H1 (cell line): ENCODE results near the gene SPATA31C2. TPM values are rescaled to one million over a fixed set of nuclear protein-coding genes. Genes with fewer than 3 reads are reported as not detected.

Experiments
- CTBP2 ChIP-seq: IDR thresholded peaks from 2 replicates; pipeline ENCODE4 v1.7.0; 2011; ENCODE audit warnings: borderline replicate concordance, mild to moderate bottlenecking, moderate library complexity, mixed read lengths, low read length; ENCODE audit not compliant: insufficient read depth, insufficient read length
- HDAC6 ChIP-seq: IDR thresholded peaks from one replicate; pipeline ENCODE4 v1.7.1; 2012; ENCODE audit warnings: low read depth, mild to moderate bottlenecking, inconsistent platforms, low read length, moderate library complexity
- polyA plus RNA-seq, 7 experiments: library from polyadenylated mRNA; depleted of rRNA in 3 of 7; stranded (reverse) in 5 of 7; unstranded in 2 of 7; fragments of >200 nt in 5 of 7; fragments of 200-250 nt in 2 of 7; gene quantifications; 1 replicate in 5 of 7; 2 replicates in 1 of 7; 4 replicates in 1 of 7; pipeline versions ENCODE4 v1.2.1 to v1.2.3, GENCODE V29; 2011 to 2013; ENCODE audit warnings: missing spikeins in 2 of 7, mixed read lengths in 2 of 7
- total RNA-seq: library from RNA; stranded (reverse); fragmentation: NEBNext Ultra II Directional; extraction: Animal tissue kit (Norgen Biotek cat#: 25700); gene quantifications from 2 replicates; pipeline ENCODE4 v1.2.1, GENCODE V29; 2021
- TF ChIP-seq, protein P1 (sequence below): IDR thresholded peaks from 2 replicates; pipeline ENCODE4 v1.6.1; 2011; ENCODE audit warnings: low read length, improper control_type of control experiment
- TF ChIP-seq, protein P2 (sequence below): IDR thresholded peaks from 2 replicates; pipeline ENCODE4 v1.6.1; 2012; ENCODE audit warnings: inconsistent platforms

The SPATA31C2 gene
- total and polyA plus RNA-seq, 2 of the 8 experiments (the other 6 are each of a cell fraction or from before 2014, with no cell fraction given) = 0.17 to 0.20 TPM

DNA sequence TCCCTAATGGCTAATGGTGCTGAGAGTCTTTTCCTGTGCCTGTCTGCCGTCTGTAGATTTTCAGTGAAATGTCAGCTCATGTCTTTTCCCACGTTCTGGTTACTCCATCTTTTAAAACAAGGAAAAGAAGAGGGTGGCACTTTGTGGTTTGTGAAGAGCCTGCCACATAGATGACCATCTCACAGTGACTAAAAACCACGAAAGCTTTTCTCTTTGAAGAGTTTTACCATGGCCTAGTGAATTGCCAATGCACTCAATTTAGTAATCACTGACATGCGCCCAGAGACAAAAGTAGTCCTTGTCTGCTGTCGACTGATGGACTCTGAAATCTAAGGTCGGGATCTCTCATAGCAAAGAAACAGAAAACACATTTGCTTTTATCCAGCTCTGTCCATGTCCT is 50.4 kb downstream of the SPATA31C2 start (continued):
- TF ChIP-seq, protein P1, sequence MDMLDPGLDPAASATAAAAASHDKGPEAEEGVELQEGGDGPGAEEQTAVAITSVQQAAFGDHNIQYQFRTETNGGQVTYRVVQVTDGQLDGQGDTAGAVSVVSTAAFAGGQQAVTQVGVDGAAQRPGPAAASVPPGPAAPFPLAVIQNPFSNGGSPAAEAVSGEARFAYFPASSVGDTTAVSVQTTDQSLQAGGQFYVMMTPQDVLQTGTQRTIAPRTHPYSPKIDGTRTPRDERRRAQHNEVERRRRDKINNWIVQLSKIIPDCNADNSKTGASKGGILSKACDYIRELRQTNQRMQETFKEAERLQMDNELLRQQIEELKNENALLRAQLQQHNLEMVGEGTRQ = no peak
- TF ChIP-seq CTBP2 = no peak
- TF ChIP-seq, protein P2, sequence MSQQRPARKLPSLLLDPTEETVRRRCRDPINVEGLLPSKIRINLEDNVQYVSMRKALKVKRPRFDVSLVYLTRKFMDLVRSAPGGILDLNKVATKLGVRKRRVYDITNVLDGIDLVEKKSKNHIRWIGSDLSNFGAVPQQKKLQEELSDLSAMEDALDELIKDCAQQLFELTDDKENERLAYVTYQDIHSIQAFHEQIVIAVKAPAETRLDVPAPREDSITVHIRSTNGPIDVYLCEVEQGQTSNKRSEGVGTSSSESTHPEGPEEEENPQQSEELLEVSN = no peak
- TF ChIP-seq HDAC6 = no peak
